Suprapubic skin (tissue), 4 donors: Measurements from ENCODE around the gene IDI1. TPM values are rescaled to one million over a fixed set of nuclear protein-coding genes. Genes with fewer than 3 reads are reported as not detected.

Source experiments
- DNase-seq, 2 donors: peaks; one replicate each; pipeline ENCODE4 v3.0.0-alpha.2; 2019; ENCODE audit warnings: low spot score in 2 of 2
- H3K27ac ChIP-seq: fragments of 200-600 bp; sonication (generic); one replicate; pipeline ENCODE4 v1.5.1; 2019
- H3K27me3 ChIP-seq: fragments of 200-600 bp; sonication (generic); one replicate; pipeline ENCODE4 v1.5.1; 2019
- H3K36me3 ChIP-seq: fragments of 200-600 bp; sonication (generic); one replicate; pipeline ENCODE4 v1.5.1; 2019
- H3K4me1 ChIP-seq: fragments of 200-600 bp; sonication (generic); one replicate; pipeline ENCODE4 v1.5.1; 2019
- H3K4me3 ChIP-seq: fragments of 200-600 bp; sonication (generic); one replicate; pipeline ENCODE4 v1.5.1; 2019; ENCODE audit warnings: mild to moderate bottlenecking
- H3K9me3 ChIP-seq: fragments of 200-600 bp; sonication (generic); one replicate; pipeline ENCODE4 v1.5.1; 2019
- EP300 ChIP-seq: sonication (generic); formaldehyde crosslinking; IDR thresholded peaks from one replicate; pipeline ENCODE4 v1.6.1; 2017; ENCODE audit warnings: antibody characterized with exemption
- POLR2A ChIP-seq, 2 donors: fragments of 450-650 bp; IDR thresholded peaks; one replicate each; pipeline ENCODE4 v1.6.1; 2017; ENCODE audit warnings: antibody characterized with exemption in 2 of 2, mild to moderate bottlenecking in 2 of 2, moderate library complexity in 2 of 2
- POLR2AphosphoS5 ChIP-seq, 3 donors: sonication (generic); formaldehyde crosslinking; IDR thresholded peaks; one replicate each; pipeline ENCODE4 v1.6.1; 2017; ENCODE audit warnings: antibody characterized with exemption in 3 of 3
- WGBS: methylation state at CpG from one replicate; pipeline ENCODE4 v1.1.5; 2018; 5-methylcytosine and 5-hydroxymethylcytosine counted together
- total RNA-seq, 4 donors: library from RNA; depleted of rRNA; stranded (reverse); fragments of >200 nt; gene quantifications; one replicate each; pipeline ENCODE4 v1.1.0, GENCODE V29; 2016
- TF ChIP-seq, protein P1 (sequence below), 2 donors: fragments of 200-600 bp in 1 of 2; fragments of 450-650 bp in 1 of 2; sonication (generic) in 1 of 2; IDR thresholded peaks; one replicate each; pipeline ENCODE4 v1.5.1; 2016 to 2019; ENCODE audit warnings: antibody characterized with exemption in 2 of 2, mild to moderate bottlenecking in 1 of 2, moderate library complexity in 1 of 2

IDI1 gene
- total RNA-seq, 4 donors from 2014 or later, result 32.0 to 62.1 (median 36.1) TPM

DNA sequence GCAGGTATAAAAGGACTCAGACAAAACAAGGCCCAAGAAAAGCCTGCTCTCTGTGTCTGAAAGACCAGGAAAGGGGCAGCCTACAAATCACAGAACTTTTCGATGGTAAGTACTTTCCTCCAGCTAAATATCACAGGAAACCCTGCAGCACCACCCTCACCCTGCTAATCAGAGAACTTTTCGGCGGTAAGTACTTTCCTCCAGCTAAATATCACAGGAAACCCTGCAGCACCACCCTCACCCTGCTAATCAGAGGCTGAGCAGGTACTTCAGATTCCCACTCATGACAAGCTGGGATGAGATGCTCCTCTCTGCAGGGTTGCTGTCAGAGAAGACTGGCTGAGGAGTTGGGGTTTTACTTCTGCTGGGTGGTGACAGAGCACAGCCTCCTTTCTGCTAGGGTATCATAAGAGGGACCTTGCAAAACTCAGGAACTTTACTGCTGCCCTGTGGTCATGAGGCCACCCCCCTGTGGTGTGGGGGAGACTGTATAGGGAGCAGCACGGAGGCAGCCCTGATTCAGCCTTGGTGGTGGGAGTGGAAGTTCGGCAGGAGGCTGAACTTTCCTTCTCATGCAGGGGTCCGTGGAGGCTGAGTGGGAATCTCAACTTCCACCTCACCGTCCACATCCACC lies 14.4 kb upstream of the IDI1 start:
- Histone ChIP-seq H3K36me3 (no peaks in the 10 kb centered on the region), H3K27me3 (no peaks in the 10 kb centered on the region), H3K27ac (no peak overlapping the region), H3K9me3 (no peaks in the 10 kb centered on the region), H3K4me3 (no peak overlapping the region), H3K4me1 (peaks cover 35% of the 10 kb centered on the region)
- TF ChIP-seq EP300 (no peak), POLR2A (IDR thresholded peaks at IDR 0.05) (no peak), POLR2AphosphoS5 (IDR thresholded peaks at IDR 0.05) (no peak)
- TF ChIP-seq, protein P1, sequence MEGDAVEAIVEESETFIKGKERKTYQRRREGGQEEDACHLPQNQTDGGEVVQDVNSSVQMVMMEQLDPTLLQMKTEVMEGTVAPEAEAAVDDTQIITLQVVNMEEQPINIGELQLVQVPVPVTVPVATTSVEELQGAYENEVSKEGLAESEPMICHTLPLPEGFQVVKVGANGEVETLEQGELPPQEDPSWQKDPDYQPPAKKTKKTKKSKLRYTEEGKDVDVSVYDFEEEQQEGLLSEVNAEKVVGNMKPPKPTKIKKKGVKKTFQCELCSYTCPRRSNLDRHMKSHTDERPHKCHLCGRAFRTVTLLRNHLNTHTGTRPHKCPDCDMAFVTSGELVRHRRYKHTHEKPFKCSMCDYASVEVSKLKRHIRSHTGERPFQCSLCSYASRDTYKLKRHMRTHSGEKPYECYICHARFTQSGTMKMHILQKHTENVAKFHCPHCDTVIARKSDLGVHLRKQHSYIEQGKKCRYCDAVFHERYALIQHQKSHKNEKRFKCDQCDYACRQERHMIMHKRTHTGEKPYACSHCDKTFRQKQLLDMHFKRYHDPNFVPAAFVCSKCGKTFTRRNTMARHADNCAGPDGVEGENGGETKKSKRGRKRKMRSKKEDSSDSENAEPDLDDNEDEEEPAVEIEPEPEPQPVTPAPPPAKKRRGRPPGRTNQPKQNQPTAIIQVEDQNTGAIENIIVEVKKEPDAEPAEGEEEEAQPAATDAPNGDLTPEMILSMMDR (IDR thresholded peaks at IDR 0.05), result no peak
- no peak for DNase-seq
- 84% methylated on average over 7 of the region's 7 CpGs for WGBS

DNA sequence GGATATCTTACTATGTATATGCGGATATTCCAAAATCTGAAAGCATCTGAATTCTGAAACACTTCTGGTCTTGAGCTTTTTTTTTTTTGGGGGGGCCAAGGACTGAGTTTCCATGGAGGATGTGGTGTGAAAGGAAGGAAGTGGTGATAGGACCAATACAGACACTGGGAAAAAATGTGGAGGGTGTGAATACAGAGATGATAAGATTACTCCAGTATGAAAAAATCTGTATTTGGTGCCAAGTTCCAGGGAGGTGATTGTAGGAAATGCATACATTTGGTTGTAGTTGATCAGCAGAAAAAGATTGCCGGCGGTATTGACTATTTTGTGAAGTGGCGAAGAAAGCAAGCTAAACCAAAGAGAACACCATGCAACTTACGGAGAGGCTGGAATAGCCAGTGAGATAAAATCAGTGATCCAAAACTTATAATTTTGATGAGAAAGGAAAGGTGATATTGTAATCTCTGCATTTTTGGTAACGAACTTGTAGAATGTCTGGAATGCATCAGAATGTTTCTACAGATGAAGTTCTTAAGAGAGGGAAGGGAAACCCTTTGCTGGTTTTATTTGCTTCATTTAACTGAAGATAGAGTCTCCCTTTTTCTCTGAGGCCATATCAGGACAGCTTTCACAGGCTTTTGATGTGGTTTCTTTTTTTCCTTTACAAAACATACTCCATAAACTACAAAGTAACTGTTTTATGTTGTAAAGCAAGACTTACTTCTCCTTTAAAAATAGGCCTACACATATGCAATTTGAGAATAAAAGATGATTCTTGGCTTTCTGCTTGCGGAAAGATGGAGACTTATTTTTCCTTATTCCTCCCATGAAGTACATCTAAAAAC lies 13.2 kb upstream of the IDI1 start:
- no peak for DNase-seq
- Histone ChIP-seq H3K27ac (no peak overlapping the region), H3K4me3 (no peak overlapping the region), H3K36me3 (no peaks in the 10 kb centered on the region), H3K4me1 (peaks cover 46% of the 10 kb centered on the region), H3K9me3 (no peaks in the 10 kb centered on the region), H3K27me3 (no peaks in the 10 kb centered on the region)
- TF ChIP-seq POLR2AphosphoS5 (IDR thresholded peaks at IDR 0.05) (no peak), EP300 (no peak), POLR2A (IDR thresholded peaks at IDR 0.05) (no peak)
- TF ChIP-seq, protein P1 (IDR thresholded peaks at IDR 0.05), result no peak
- 66% methylated on average over 7 of the region's 7 CpGs for WGBS

DNA sequence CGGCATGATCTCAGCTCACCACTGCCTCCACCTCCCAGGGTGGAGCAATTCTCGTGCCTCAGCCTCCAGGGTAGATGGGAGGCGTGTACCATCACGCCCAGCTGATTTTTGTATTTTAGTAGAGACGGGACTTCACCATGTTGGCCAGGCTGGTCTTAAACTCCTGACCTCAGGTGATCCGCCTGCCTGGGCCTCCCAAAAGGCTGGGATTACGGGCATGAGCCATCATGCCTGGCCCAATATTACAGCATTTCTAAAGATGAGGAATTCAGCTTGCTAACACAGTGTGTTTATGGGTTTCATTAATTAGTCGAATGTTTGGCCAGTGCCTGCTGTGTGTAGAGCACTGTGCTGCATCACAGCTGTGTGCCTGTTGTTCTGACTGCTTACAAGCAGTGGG lies 11.0 kb upstream of the IDI1 start:
- Histone ChIP-seq H3K4me1 (peaks cover 58% of the 10 kb centered on the region), H3K27ac (peak overlapping the region; percentile 19), H3K36me3 (no peaks in the 10 kb centered on the region)

DNA sequence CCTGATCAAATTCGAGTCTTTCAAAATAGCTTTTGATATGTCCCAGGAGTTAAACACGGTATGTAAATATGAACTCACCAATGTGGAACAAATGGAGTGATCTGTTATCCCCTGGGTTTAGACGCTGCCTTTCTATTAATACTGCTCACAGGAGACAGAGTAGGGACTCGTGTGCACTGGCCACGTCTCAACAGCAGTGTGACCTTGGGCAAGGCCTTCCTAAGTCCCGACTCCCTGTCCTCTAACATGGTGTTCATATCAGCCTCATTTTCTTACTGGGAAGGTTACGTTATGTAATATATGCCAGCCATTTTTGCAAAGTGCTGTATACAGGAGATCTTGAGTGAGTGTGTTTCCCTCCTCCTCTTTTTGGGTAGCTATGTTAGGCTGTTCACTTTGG lies 9.1 kb upstream of the IDI1 start:
- WGBS, result 72% methylated on average over 7 of the region's 7 CpGs
- TF ChIP-seq, protein P1 (IDR thresholded peaks at IDR 0.05), result no peak
- TF ChIP-seq POLR2A (IDR thresholded peaks at IDR 0.05) (no peak), EP300 (no peak), POLR2AphosphoS5 (IDR thresholded peaks at IDR 0.05) (no peak)
- DNase-seq, result no peak
- H3K27me3 ChIP-seq, result no peaks in the 10 kb centered on the region
- H3K36me3 ChIP-seq, result peaks cover 7% of the 10 kb centered on the region
- H3K4me1 ChIP-seq, result peaks cover 72% of the 10 kb centered on the region
- no peaks in the 10 kb centered on the region for H3K9me3 ChIP-seq
- H3K4me3 ChIP-seq, result no peak overlapping the region
- H3K27ac ChIP-seq, result no peak overlapping the region

More for the DNA sequence above, 11.0 kb upstream of the IDI1 start:
- WGBS, result 63% methylated on average over 8 of the region's 8 CpGs
- Histone ChIP-seq H3K4me3 (no peak overlapping the region), H3K27me3 (no peaks in the 10 kb centered on the region), H3K9me3 (no peaks in the 10 kb centered on the region)
- peak in 1 of 3 donors; percentile 22 for TF ChIP-seq POLR2AphosphoS5 (IDR thresholded peaks at IDR 0.05)
- TF ChIP-seq POLR2A (IDR thresholded peaks at IDR 0.05), result no peak
- DNase-seq, result no peak

DNA sequence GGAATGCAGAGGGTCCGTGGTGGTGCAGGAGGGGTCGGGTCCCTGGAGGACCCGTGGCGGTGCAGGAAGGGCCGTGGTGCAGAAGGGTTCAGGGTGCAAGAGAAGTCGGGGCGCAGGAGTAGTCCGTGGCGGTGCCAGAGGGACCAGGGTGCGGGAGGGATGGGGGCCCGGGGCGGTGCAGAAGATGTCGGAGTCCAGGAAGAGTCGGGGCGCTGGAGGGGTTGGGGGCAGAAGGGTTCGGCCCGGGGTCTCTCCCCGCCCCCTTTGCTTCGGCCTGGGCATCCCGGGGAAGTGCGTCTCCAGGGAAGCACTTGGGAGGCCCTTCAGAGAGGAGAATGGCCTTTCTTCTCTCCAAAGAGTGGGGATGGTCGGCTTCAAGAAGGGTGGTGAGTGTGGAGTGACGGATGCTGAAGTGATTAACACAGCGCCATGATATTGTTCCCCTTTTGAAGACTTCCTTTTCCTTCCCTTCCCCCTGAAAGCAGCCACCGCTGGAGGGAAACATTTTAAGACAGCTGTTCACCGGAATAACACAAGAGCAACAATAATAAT lies 8.3 kb upstream of the IDI1 start:
- no peak for DNase-seq
- H3K9me3 ChIP-seq, result no peaks in the 10 kb centered on the region
- peaks cover 71% of the 10 kb centered on the region for H3K4me1 ChIP-seq
- H3K27me3 ChIP-seq, result no peaks in the 10 kb centered on the region
- 1% methylated on average over 26 of the region's 26 CpGs for WGBS
- H3K4me3 ChIP-seq, result peak overlapping the region; percentile 97
- H3K36me3 ChIP-seq, result peaks cover 13% of the 10 kb centered on the region
- TF ChIP-seq POLR2A (IDR thresholded peaks at IDR 0.05) (no peak), EP300 (no peak), POLR2AphosphoS5 (IDR thresholded peaks at IDR 0.05) (no peak)
- TF ChIP-seq, protein P1 (IDR thresholded peaks at IDR 0.05), result no peak
- H3K27ac ChIP-seq, result peak overlapping the region; percentile 100
